ENCODE measurements around the gene NIPAL4. TPM values are rescaled to one million over a fixed set of nuclear protein-coding genes. Genes with fewer than 3 reads are reported as not detected.

Gene NIPAL4
- total RNA-seq, 1 experiment from 2014 or later: not detected

DNA sequence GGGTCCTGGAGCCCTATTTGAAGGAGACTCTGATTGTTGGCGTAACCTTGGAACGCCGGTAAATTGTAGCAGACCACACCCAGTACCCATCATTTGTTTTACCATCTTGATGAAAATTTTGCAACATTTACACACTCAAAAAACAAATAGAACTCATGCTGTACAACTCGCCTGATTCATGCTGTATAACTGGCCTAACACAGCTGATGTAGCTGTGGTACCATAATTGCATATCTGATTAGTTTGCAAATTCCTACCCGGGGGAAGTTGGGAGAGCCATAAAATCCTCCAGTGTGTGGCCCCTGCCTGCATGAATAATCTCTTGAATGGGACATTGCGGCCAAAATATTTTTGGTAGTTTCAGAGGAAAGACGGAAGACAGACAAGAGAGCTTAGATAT is 9.7 kb downstream of the NIPAL4 start:
- CTCF ChIA-PET: no interaction called here
- Histone ChIP-seq H3K4me1 (ENCODE audit: insufficient read depth, low read length, poor library complexity, severe bottlenecking) (no peaks in the 10 kb centered on the region), H3K4me3 (ENCODE audit: low read depth, low read length, poor library complexity, severe bottlenecking) (no peak overlapping the region), H3K9me3 (ENCODE audit: low read depth, low read length, poor library complexity, severe bottlenecking) (no peaks in the 10 kb centered on the region), H3K27ac (ENCODE audit: low read depth, low read length, poor library complexity, severe bottlenecking) (no peak overlapping the region), H3K27me3 (replicated peaks; ENCODE audit: insufficient read depth, low read depth, low read length, poor library complexity) (no peaks in the 10 kb centered on the region), H3K36me3 (ENCODE audit: insufficient read depth, low read length, poor library complexity, severe bottlenecking) (no peaks in the 10 kb centered on the region)
- DNase-seq (ENCODE audit: low spot score): no peak
- POLR2A ChIA-PET (ENCODE audit: low non-redundant PET): no interaction called here
- no TSS peak for BruUV-seq (replicated peaks)
- TF ChIP-seq EZH2 (IDR thresholded peaks at IDR 0.05; ENCODE audit: borderline replicate concordance, low read depth, low read length, poor library complexity, severe bottlenecking): no peak
- TF ChIP-seq, protein P1, sequence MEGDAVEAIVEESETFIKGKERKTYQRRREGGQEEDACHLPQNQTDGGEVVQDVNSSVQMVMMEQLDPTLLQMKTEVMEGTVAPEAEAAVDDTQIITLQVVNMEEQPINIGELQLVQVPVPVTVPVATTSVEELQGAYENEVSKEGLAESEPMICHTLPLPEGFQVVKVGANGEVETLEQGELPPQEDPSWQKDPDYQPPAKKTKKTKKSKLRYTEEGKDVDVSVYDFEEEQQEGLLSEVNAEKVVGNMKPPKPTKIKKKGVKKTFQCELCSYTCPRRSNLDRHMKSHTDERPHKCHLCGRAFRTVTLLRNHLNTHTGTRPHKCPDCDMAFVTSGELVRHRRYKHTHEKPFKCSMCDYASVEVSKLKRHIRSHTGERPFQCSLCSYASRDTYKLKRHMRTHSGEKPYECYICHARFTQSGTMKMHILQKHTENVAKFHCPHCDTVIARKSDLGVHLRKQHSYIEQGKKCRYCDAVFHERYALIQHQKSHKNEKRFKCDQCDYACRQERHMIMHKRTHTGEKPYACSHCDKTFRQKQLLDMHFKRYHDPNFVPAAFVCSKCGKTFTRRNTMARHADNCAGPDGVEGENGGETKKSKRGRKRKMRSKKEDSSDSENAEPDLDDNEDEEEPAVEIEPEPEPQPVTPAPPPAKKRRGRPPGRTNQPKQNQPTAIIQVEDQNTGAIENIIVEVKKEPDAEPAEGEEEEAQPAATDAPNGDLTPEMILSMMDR (conservative IDR thresholded peaks at IDR 0.05; ENCODE audit: low read depth, low read length): no peak
- intact Hi-C loops (cut with micrococcal nuclease; ENCODE audit: unreplicated experiment): loop anchor here (2.0 to 10.0 kb wide), 2 partner anchors 39 to 325 kb away; partner anchors contain the start of gene MED7

DNA sequence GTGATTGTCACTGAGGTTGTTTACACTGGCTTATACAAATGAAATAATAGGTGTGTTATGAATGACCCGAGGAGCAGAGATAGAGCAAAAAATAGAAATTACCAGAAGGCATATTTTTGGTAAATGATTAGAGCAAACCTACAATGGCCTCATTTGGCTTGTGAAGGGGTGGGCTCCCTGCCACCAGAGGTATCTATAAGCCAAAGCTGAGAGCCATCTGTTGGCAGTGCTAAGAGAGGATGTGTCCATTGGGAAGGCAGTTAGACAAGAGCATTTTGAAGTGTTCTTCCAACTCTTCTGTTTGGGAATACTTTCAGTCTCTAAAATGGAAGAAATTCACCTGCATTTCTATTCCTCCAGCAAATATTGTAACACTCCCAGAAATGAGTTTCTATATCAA is 10.6 kb downstream of the NIPAL4 start:
- intact Hi-C loops (cut with micrococcal nuclease; ENCODE audit: unreplicated experiment): loop anchor here (2.0 to 10.0 kb wide), 2 partner anchors 40 to 326 kb away; partner anchors contain the start of gene MED7
- H3K9me3 ChIP-seq (ENCODE audit: low read depth, low read length, poor library complexity, severe bottlenecking): no peaks in the 10 kb centered on the region
- no TSS peak for BruUV-seq (replicated peaks)
- POLR2A ChIA-PET (ENCODE audit: low non-redundant PET): no interaction called here
- H3K27ac ChIP-seq (ENCODE audit: low read depth, low read length, poor library complexity, severe bottlenecking): no peak overlapping the region
- TF ChIP-seq, protein P1 (conservative IDR thresholded peaks at IDR 0.05; ENCODE audit: low read depth, low read length): no peak
- TF ChIP-seq EZH2 (IDR thresholded peaks at IDR 0.05; ENCODE audit: borderline replicate concordance, low read depth, low read length, poor library complexity, severe bottlenecking): no peak
- no peak for DNase-seq (ENCODE audit: low spot score)
- no peaks in the 10 kb centered on the region for H3K4me1 ChIP-seq (ENCODE audit: insufficient read depth, low read length, poor library complexity, severe bottlenecking)
- H3K36me3 ChIP-seq (ENCODE audit: insufficient read depth, low read length, poor library complexity, severe bottlenecking): no peaks in the 10 kb centered on the region
- no peaks in the 10 kb centered on the region for H3K27me3 ChIP-seq (replicated peaks; ENCODE audit: insufficient read depth, low read depth, low read length, poor library complexity)
- CTCF ChIA-PET: interaction anchor here (0.6 kb wide), 1 partner anchor 1800 kb away, joined by 4 read pairs; no protein-coding TSS in a partner anchor
- H3K4me3 ChIP-seq (ENCODE audit: low read depth, low read length, poor library complexity, severe bottlenecking): no peak overlapping the region

DNA sequence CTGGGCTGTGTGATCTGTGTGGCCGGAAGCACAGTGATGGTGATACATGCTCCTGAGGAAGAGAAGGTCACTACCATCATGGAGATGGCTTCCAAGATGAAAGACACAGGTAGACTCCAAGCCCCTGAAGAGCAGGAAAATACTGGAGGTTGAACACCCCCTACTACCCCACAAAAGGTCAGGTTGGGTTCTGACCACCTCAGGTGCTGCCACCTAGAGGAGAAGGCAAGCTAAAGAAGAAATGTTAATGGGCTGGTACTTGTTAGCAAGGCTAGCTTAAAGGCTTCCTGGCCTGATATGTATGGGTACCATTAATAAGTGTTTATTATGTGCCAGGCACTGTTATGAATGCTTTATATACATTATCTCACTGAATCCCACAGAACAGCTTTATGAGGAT is 11.7 kb downstream of the NIPAL4 start:
- H3K9me3 ChIP-seq (ENCODE audit: low read depth, low read length, poor library complexity, severe bottlenecking): no peaks in the 10 kb centered on the region

More for the DNA sequence above, 11.7 kb downstream of the NIPAL4 start:
- no peaks in the 10 kb centered on the region for H3K36me3 ChIP-seq (ENCODE audit: insufficient read depth, low read length, poor library complexity, severe bottlenecking)
- DNase-seq (ENCODE audit: low spot score): peak; percentile 31
- no peaks in the 10 kb centered on the region for H3K27me3 ChIP-seq (replicated peaks; ENCODE audit: insufficient read depth, low read depth, low read length, poor library complexity)
- H3K27ac ChIP-seq (ENCODE audit: low read depth, low read length, poor library complexity, severe bottlenecking): no peak overlapping the region
- POLR2A ChIA-PET (ENCODE audit: low non-redundant PET): no interaction called here
- CTCF ChIA-PET: interaction anchor here (0.5 to 1.3 kb wide), 7 partner anchors 24 to 346 kb away, joined by 3 to 10 read pairs (median 4); no protein-coding TSS in a partner anchor
- H3K4me3 ChIP-seq (ENCODE audit: low read depth, low read length, poor library complexity, severe bottlenecking): no peak overlapping the region
- intact Hi-C loops (cut with micrococcal nuclease; ENCODE audit: unreplicated experiment): loop anchor here (2.0 to 10.0 kb wide), 2 partner anchors 41 to 327 kb away; partner anchors contain the start of gene MED7
- TF ChIP-seq, protein P1 (conservative IDR thresholded peaks at IDR 0.05; ENCODE audit: low read depth, low read length): peak; percentile 67
- no peak for TF ChIP-seq EZH2 (IDR thresholded peaks at IDR 0.05; ENCODE audit: borderline replicate concordance, low read depth, low read length, poor library complexity, severe bottlenecking)
- no TSS peak for BruUV-seq (replicated peaks)
- no peaks in the 10 kb centered on the region for H3K4me1 ChIP-seq (ENCODE audit: insufficient read depth, low read length, poor library complexity, severe bottlenecking)

All from A673 (cell line).